Left colon (tissue), 2 donors: ENCODE measurements around the gene SUPT6H. TPM values are rescaled to one million over a fixed set of nuclear protein-coding genes. Genes with fewer than 3 reads are reported as not detected.
"Not testable (repeated sequence)": the region's sequence is repeated elsewhere in the genome, so short reads cannot be mapped to it uniquely, and the experiment has no call there.

Experiments
- ATAC-seq: fragments of 200-7000 bp; cut with Tn5 transposase; one replicate; pipeline ENCODE4 v1.9.1; 2020; ENCODE audit warnings: mild to moderate bottlenecking, moderate library complexity
- DNase-seq, 2 donors: peaks; one replicate each; pipeline ENCODE4 v3.0.0-alpha.2; 2020
- intact Hi-C, 2 donors: fragments of 100-400 bp; cut with DNase I in 1 of 2; cut with micrococcal nuclease in 1 of 2; formaldehyde crosslinking; loops; one replicate each; pipeline versions ENCODE4 v1.11.2 to v1.14.0; 2022; cut with DNase I, micrococcal nuclease
- total RNA-seq, 2 donors: library from RNA; stranded (reverse); fragmentation: NEBNext Ultra II Directional; extraction: Animal tissue kit (Norgen Biotek cat#: 25700); gene quantifications; one replicate each; pipeline ENCODE4 v1.2.1, GENCODE V29; 2021
- donor health status: DM: no; HTN: no; CAD: no.
- donor health status: DM: yes; HTN: yes; CAD: no.

SUPT6H gene
- total RNA-seq, 2 donors from 2014 or later, result 43.8 to 50.5 TPM

- DNase-seq (peak; percentile 96 to 97), ATAC-seq (peak; percentile 86)
- intact Hi-C loops, result no loop called here
These were observed 17.0 kb upstream of the SUPT6H start, which contains the start of gene BLTP2 for GRCh38 chr17:28644787-28645575. Gene BLTP2 (minus strand): TSS chr17:28645158. CDS start chr17:28645056, 102 bp downstream.

- intact Hi-C loops, result no loop called here
- DNase-seq, result peak in 1 of 2 donors; percentile 29
- ATAC-seq, result peak; percentile 1
These were observed 16.4 kb upstream of the SUPT6H start for GRCh38 chr17:28645576-28645939.

- intact Hi-C loops, result no loop called here
- ATAC-seq, result peak; percentile 60
These were observed 15.8 kb upstream of the SUPT6H start for GRCh38 chr17:28646039-28646754.

GRCh38 chr17:28648698-28649097 lies 13.3 kb upstream of the SUPT6H start:
- DNase-seq (no peak), ATAC-seq (no peak)
- intact Hi-C loops, result no loop called here

More at GRCh38 chr17:28646039-28646754, 15.8 kb upstream of the SUPT6H start:
- peak in 1 of 2 donors; percentile 30 for DNase-seq

- intact Hi-C loops, result no loop called here
- ATAC-seq (no peak), DNase-seq (no peak)
These were observed 6.8 kb upstream of the SUPT6H start for GRCh38 chr17:28655160-28655559.

- intact Hi-C loops, result no loop called here
- DNase-seq (no peak), ATAC-seq (no peak)
These were observed 4.2 kb upstream of the SUPT6H start for GRCh38 chr17:28657756-28658155.

- DNase-seq, intact Hi-C loops, ATAC-seq: not testable (repeated sequence)
These were observed 3.7 kb upstream of the SUPT6H start for GRCh38 chr17:28658342-28658741.

GRCh38 chr17:28658766-28659496 lies 3.1 kb upstream of the SUPT6H start:
- ATAC-seq, result not testable (repeated sequence)

GRCh38 chr17:28659497-28659881 lies 2.5 kb upstream of the SUPT6H start:
- DNase-seq, ATAC-seq, intact Hi-C loops: not testable (repeated sequence)

More at GRCh38 chr17:28658766-28659496, 3.1 kb upstream of the SUPT6H start:
- intact Hi-C loops, DNase-seq: not testable (repeated sequence)

- DNase-seq (no peak), ATAC-seq (no peak)
- intact Hi-C loops, result no loop called here
These were observed 473 bp downstream of the SUPT6H start for GRCh38 chr17:28662527-28662829.

- intact Hi-C loops, result no loop called here
- ATAC-seq (no peak), DNase-seq (no peak)
These were observed 1.7 kb downstream of the SUPT6H start for GRCh38 chr17:28663723-28664122.

- no peak for DNase-seq
- intact Hi-C loops, result no loop called here
- ATAC-seq, result no peak
These were observed 4.0 kb downstream of the SUPT6H start for GRCh38 chr17:28665994-28666393.

GRCh38 chr17:28667870-28668269 lies 5.9 kb downstream of the SUPT6H start:
- intact Hi-C loops, result no loop called here
- no peak for DNase-seq
- ATAC-seq, result no peak

- intact Hi-C loops, result no loop called here
- ATAC-seq, result no peak
- no peak for DNase-seq
These were observed 7.9 kb downstream of the SUPT6H start for GRCh38 chr17:28669918-28670317.

- DNase-seq (no peak), ATAC-seq (no peak)
These were observed 13.5 kb downstream of the SUPT6H start for GRCh38 chr17:28675490-28675889.

GRCh38 chr17:28675980-28676379 lies 14.0 kb downstream of the SUPT6H start:
- ATAC-seq, result peak; percentile 95
- DNase-seq, result peak in 1 of 2 donors; percentile 32

More at GRCh38 chr17:28675490-28675889, 13.5 kb downstream of the SUPT6H start:
- intact Hi-C loops, result no loop called here

GRCh38 chr17:28682655-28683054 lies 20.6 kb downstream of the SUPT6H start:
- intact Hi-C loops, result no loop called here
- ATAC-seq (no peak), DNase-seq (no peak)

More at GRCh38 chr17:28675980-28676379, 14.0 kb downstream of the SUPT6H start:
- intact Hi-C loops, result no loop called here

- peak; percentile 47 to 55 for DNase-seq
- intact Hi-C loops, result no loop called here
- ATAC-seq, result peak; percentile 89
These were observed 23.0 kb downstream of the SUPT6H start for GRCh38 chr17:28684963-28685362.

- no peak for ATAC-seq
- intact Hi-C loops, result no loop called here
- no peak for DNase-seq
These were observed 23.4 kb downstream of the SUPT6H start for GRCh38 chr17:28685366-28685765.
